SKM-1 (cell line): Measurements from ENCODE around the gene UBE2D1.

Source experiments
- DNase-seq: peaks from one replicate; lab custom pipeline; 2025; ENCODE audit not compliant: unreplicated experiment; lab: John Stamatoyannopoulos, UW

The UBE2D1 gene

GRCh38 chr10:58336242-58336641 is 1.4 kb downstream of the UBE2D1 start:
- no peak for DNase-seq

- DNase-seq: no peak
These were observed 6.6 kb downstream of the UBE2D1 start for GRCh38 chr10:58341422-58341821.

GRCh38 chr10:58341947-58342346 is 7.1 kb downstream of the UBE2D1 start:
- DNase-seq: no peak

- no peak for DNase-seq
These were observed 13.2 kb downstream of the UBE2D1 start for GRCh38 chr10:58347967-58348366.

DNA sequence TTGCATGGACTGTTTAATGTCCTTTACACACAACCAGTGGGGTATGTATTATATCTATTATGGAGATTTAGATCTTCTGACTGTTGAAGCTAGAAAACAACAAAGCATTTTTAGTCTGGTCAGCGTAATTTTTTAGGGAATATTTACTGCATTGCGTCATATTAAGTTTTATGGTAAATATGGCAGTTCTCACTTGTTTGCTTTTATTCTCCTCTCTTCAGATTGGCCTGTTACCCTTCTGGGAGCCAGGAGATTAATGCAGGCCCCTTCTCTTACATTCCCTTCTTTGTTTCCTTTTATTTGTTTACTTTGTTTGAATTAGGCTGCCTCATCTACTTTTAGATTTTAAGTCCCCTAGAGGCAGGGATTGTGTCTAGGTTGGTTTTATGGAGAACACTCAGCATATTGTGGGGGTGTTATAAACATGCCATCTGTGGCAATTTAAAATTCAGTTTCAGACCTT is 13.8 kb downstream of the UBE2D1 start:
- no peak for DNase-seq

- no peak for DNase-seq
These were observed 15.2 kb downstream of the UBE2D1 start for GRCh38 chr10:58350023-58350422.

- peak; percentile 15 for DNase-seq
These were observed 16.0 kb downstream of the UBE2D1 start for GRCh38 chr10:58350619-58351323.

- DNase-seq: no peak
These were observed 17.1 kb downstream of the UBE2D1 start for GRCh38 chr10:58351616-58352578.

DNA sequence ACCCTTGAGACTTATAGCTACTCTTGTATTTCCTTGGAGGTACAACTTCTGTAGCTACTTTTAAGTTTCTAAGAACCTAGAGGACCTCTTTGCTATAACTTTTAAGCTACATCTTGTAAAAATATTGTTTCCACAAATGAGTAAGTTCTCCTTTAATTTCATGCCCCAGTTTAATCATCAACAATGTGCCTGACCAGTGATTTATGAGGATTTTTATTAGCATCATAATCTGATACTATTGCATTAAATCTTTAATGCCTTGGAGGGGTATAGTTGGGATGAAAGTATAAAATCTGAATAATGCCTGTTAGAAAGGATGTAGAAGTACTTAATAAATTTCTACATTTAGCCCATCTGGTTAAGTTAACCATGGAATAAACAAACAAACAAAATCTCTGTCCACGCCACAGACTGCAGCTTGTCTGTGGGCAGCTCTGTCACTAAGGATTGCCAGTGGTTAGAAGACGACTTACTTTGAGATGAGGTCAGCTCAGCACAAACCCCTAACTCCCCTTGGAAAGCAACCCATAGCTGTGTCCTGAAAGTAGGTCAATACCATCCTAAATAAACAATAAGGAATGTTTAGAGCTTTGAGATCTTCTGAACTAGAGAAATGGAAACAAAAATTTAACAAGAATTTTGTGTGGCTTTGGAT is 18.3 kb downstream of the UBE2D1 start:
- DNase-seq: no peak

GRCh38 chr10:58356756-58357155 is 21.9 kb downstream of the UBE2D1 start:
- DNase-seq: no peak

DNA sequence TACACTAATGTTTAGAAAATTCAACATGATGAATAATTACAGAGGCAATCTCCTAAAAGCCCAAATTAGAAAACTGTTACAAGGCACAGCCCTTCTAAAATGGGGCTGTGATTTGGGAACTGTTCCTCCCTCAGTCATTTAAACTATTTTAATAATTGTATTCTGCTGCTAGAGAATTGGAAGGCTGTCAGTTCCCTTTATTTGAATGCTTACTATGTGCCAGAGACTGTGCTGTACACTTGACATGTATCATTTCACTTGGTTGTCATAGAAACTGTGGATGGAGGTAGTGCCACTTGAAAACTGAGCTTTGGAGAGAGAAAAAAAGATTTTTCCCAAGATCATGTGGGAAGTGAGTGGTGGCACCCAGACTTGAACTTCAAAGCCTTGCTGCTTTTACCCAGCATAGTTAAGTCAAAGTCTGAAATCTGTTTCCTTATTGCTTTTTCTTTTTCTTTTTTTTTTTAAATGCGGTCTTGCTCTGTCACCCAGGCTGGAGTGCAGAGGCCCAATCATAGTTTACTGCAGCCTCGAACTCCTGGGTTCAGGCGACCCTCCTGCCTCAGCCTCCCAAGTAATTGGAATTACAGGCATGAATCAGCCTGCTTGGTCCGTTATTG is 23.6 kb downstream of the UBE2D1 start:
- no peak for DNase-seq

DNA sequence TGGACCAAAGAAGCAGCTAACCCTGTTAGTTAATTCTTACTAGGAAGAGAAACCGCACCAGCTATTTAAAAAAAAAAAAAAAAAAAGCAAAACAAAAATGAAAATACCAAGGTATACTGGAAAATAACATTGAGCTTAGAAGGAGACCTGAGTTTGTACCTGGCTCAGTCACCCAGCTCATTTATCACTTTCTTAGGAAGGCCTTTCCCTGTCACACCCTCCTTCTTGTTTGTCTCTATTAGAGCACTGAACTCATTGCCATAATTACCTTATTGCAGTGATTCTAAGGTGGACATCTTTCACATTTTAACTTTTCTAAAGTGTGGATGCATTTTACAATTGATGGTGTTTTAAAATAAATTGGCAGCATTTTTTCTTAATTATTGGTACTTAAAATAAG is 24.1 kb downstream of the UBE2D1 start:
- DNase-seq: no peak

- no peak for DNase-seq
These were observed 24.7 kb downstream of the UBE2D1 start for GRCh38 chr10:58359541-58359940.

- DNase-seq: no peak
These were observed 25.7 kb downstream of the UBE2D1 start for GRCh38 chr10:58360412-58361004.

- DNase-seq: no peak
These were observed 26.5 kb downstream of the UBE2D1 start for GRCh38 chr10:58361353-58361752.

- no peak for DNase-seq
These were observed 27.4 kb downstream of the UBE2D1 start for GRCh38 chr10:58362027-58362789.

GRCh38 chr10:58367069-58367468 is 32.3 kb downstream of the UBE2D1 start:
- peak; percentile 21 for DNase-seq

DNA sequence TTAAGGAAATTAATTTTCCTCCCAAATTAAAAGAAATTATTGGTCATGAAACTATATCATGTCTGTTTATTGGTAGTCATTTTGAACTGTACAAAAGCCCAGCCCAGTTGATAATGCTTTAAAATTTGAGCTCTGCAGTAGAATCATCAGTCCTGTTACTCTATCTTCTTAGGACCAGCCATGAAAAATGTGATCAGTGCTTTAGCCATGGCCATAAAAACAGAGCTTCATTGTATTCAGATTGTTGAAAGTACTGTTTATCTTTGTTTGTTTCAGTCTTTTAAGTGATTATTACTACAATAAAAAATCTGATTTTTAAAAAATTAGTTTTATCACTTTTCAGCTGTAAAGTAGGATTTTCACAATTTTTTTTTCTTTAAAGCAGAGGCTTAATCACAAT is 36.7 kb downstream of the UBE2D1 start:
- DNase-seq: no peak

DNA sequence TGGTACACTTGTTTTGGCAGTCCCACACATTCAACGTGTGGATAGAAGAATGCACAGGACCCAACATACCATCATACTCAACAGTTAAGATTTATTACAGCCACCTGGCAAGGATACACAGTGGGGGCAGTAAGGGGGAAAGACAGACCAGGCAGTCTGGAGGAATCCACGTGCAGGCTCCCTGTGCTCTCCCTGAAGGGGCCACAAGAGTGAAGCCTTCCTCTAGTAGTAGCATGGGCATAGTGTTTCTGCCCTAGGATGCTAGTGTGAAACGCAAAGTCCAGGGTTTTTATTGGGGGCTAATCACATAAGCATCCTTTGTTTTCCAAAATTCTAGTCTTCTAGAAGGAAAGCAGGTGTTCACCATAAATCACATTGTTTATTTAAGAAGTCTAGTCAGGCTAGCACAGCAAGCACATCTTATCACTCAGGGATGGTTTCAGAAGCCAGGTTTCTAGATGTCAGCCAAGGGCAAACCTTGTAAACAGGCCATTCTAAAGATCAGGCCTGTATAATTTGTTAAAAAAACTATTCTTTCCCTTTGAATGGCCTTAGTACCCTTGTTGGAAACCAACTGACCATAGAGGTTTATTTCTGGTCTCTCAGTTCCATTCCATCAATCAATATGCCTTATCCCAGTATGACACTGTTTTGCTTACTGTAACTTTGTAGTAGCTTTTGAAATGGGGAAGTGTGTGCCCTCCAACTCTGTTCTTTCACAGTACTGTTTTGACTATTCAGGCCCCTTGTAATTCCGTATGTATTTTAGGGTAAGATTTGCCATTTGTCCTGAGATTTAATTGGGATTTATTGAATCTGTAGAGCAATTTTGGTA is 38.0 kb downstream of the UBE2D1 start:
- DNase-seq: no peak
